GM19240 (cell line): Measurements from ENCODE around the gene TOX2.
"Not testable (repeated sequence)": the region's sequence is repeated elsewhere in the genome, so short reads cannot be mapped to it uniquely, and the experiment has no call there.

Source experiments
- DNase-seq: peaks from one replicate; pipeline ENCODE4 v3.0.0; 2011; ENCODE audit warnings: low spot score; ENCODE audit not compliant: insufficient read length

Gene TOX2

GRCh38 chr20:44029848-44030230 lies 115.2 kb downstream of the TOX2 start:
- DNase-seq: no peak

- no peak for DNase-seq
Observed at GRCh38 chr20:44030394-44030793, 115.7 kb downstream of the TOX2 start.

- DNase-seq: no peak
Observed at GRCh38 chr20:44031001-44031574, 116.4 kb downstream of the TOX2 start.

- no peak for DNase-seq
Observed at GRCh38 chr20:44031781-44032582, 117.3 kb downstream of the TOX2 start.

GRCh38 chr20:44032583-44033331 lies 118.1 kb downstream of the TOX2 start:
- no peak for DNase-seq

GRCh38 chr20:44033344-44033743 lies 118.7 kb downstream of the TOX2 start:
- DNase-seq: no peak

- DNase-seq: no peak
Observed at GRCh38 chr20:44033873-44034272, 119.2 kb downstream of the TOX2 start.

GRCh38 chr20:44034451-44034850 lies 119.8 kb downstream of the TOX2 start:
- no peak for DNase-seq

GRCh38 chr20:44034965-44035635 lies 120.4 kb downstream of the TOX2 start:
- no peak for DNase-seq

GRCh38 chr20:44035924-44036323 lies 121.3 kb downstream of the TOX2 start:
- DNase-seq: no peak

GRCh38 chr20:44036441-44036840 lies 121.8 kb downstream of the TOX2 start:
- DNase-seq: no peak

GRCh38 chr20:44038681-44039123 lies 124.0 kb downstream of the TOX2 start:
- DNase-seq: no peak

- DNase-seq: no peak
Observed at GRCh38 chr20:44039147-44039546, 124.5 kb downstream of the TOX2 start.

GRCh38 chr20:44039741-44040140 lies 125.1 kb downstream of the TOX2 start:
- DNase-seq: no peak

GRCh38 chr20:44040202-44040915 lies 125.7 kb downstream of the TOX2 start:
- DNase-seq: no peak

GRCh38 chr20:44041001-44041400 lies 126.3 kb downstream of the TOX2 start:
- no peak for DNase-seq

GRCh38 chr20:44044712-44045111 lies 130.1 kb downstream of the TOX2 start:
- DNase-seq: not testable (repeated sequence)

- no peak for DNase-seq
Observed at GRCh38 chr20:44050327-44050726, 135.7 kb downstream of the TOX2 start.

GRCh38 chr20:44050925-44051660 lies 136.4 kb downstream of the TOX2 start:
- DNase-seq: no peak

GRCh38 chr20:44051661-44052000 lies 137.0 kb downstream of the TOX2 start:
- no peak for DNase-seq

GRCh38 chr20:44052166-44052565 lies 137.5 kb downstream of the TOX2 start:
- DNase-seq: no peak
